ENCODE results near the gene POLR2M. TPM values are rescaled to one million over a fixed set of nuclear protein-coding genes. Genes with fewer than 3 reads are reported as not detected.

POLR2M gene
- polyA plus RNA-seq, 1 of the 3 experiments (the other 2 are of a cell fraction): 160 TPM

GRCh38 chr15:57762302-57762701, 55.8 kb downstream of the POLR2M start:
- Histone ChIP-seq H3K36me3 (replicated peaks in 1 of 2; ENCODE audit: control insufficient read depth in 1 of 2, insufficient read depth in 2 of 2, low read length in 1 of 2) (no peaks in the 10 kb centered on the region), H3K4me3 (ENCODE audit: low read depth in 2 of 2, low read length in 1 of 2) (no peak overlapping the region), H3F3A (replicated peaks; ENCODE audit: insufficient read depth) (no peaks in the 10 kb centered on the region), H3K79me2 (ENCODE audit: insufficient read depth) (no peaks in the 10 kb centered on the region), H2AFZ (ENCODE audit: low read depth) (no peak overlapping the region), H3K9me2 (no peaks in the 10 kb centered on the region), H3K27me3 (ENCODE audit: insufficient read depth) (no peaks in the 10 kb centered on the region), H3K9ac (no peak overlapping the region), H3K4me2 (no peak overlapping the region), H3K9me3 (no peaks in the 10 kb centered on the region), H3K4me1 (ENCODE audit: control insufficient read depth in 1 of 2, insufficient read depth in 2 of 2, low read depth in 1 of 2, low read length in 1 of 2) (no peaks in the 10 kb centered on the region), H4K20me1 (ENCODE audit: insufficient read depth) (no peaks in the 10 kb centered on the region), H3K27ac (ENCODE audit: low read depth in 2 of 2, low read length in 1 of 2) (no peak overlapping the region)
- DNase-seq: no peak
- ChIA-PET CTCF (interaction anchor here (0.7 to 1.6 kb wide), 5 partner anchors 11 to 309 kb away, joined by 3 to 7 read pairs (median 4); no protein-coding TSS in a partner anchor), POLR2A (no interaction called here)
- WGBS (ENCODE audit: low lambda C conversion rate): 77% methylated on average over 4 of the region's 4 CpGs
- no peak for TF ChIP-seq RCOR1 (IDR thresholded peaks at IDR 0.05; ENCODE audit: low read length)
- TF ChIP-seq SIN3A (IDR thresholded peaks at IDR 0.05; ENCODE audit: borderline replicate concordance, low read depth, low read length): no peak
- no peak for TF ChIP-seq CTCF (IDR thresholded peaks at IDR 0.05)
- no peak for TF ChIP-seq YY1 (IDR thresholded peaks at IDR 0.05; ENCODE audit: low read depth)
- no peak for TF ChIP-seq FOSL2 (IDR thresholded peaks at IDR 0.05; ENCODE audit: borderline replicate concordance, low read depth)
- TF ChIP-seq FOXM1 (IDR thresholded peaks at IDR 0.05; ENCODE audit: low read depth): no peak

DNA sequence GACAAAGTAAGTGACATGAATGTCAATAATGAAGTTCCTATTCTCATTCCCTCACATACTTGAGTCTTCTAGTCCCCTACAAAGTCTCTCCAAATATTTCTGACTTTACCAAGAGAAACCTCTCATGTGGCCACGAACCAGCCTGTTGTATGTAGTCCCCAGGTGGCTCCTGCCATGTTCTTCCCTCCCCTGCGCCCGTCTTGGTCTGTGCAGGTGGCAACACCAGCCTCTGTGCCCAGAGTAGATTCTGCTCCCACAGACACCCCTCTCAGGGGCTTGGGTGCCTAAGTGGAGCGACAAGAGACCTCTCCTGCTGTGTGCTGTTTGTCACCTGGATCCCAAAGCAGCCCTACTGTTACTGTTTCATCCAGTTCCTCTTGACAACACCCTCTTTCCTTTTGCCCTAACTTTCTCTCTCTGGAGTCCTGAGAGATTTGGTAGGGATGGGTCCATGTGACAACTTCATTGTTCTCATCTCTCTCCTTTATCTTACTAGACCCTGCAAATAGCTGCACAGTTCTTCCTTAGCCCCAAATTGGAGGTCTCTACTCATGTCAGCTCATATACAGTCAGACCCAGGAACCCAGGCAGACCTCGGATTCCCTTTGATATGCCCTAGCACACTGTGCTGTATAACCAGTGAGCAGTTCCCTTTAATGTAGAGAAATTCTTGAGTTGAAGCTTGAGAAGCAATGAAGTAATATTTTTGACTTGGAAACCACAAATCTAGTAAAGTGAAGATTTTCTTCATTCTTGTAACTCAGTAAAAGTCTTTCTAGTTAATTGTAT, 56.9 kb downstream of the POLR2M start:
- no peaks in the 10 kb centered on the region for H3K36me3 ChIP-seq (replicated peaks in 1 of 2; ENCODE audit: control insufficient read depth in 1 of 2, insufficient read depth in 2 of 2, low read length in 1 of 2)
- no peaks in the 10 kb centered on the region for H3K27me3 ChIP-seq (ENCODE audit: insufficient read depth)
- H3K27ac ChIP-seq (ENCODE audit: low read depth in 2 of 2, low read length in 1 of 2): no peak overlapping the region
- 34% methylated on average over 5 of the region's 5 CpGs for WGBS (ENCODE audit: low lambda C conversion rate)
- H3K79me2 ChIP-seq (ENCODE audit: insufficient read depth): no peaks in the 10 kb centered on the region
- ChIA-PET CTCF (interaction anchor here (1.4 to 7.8 kb wide), 3 partner anchors 12 to 308 kb away, joined by 5 to 40 read pairs (median 8); no protein-coding TSS in a partner anchor), POLR2A (no interaction called here)
- H4K20me1 ChIP-seq (ENCODE audit: insufficient read depth): no peaks in the 10 kb centered on the region
- H3K9me2 ChIP-seq: no peaks in the 10 kb centered on the region
- no peaks in the 10 kb centered on the region for H3F3A ChIP-seq (replicated peaks; ENCODE audit: insufficient read depth)
- no peak overlapping the region for H3K4me2 ChIP-seq
- no peaks in the 10 kb centered on the region for H3K9me3 ChIP-seq
- no peak overlapping the region for H2AFZ ChIP-seq (ENCODE audit: low read depth)
- H3K4me3 ChIP-seq (ENCODE audit: low read depth in 2 of 2, low read length in 1 of 2): no peak overlapping the region
- no peak for DNase-seq
- TF ChIP-seq SIN3A (IDR thresholded peaks at IDR 0.05; ENCODE audit: borderline replicate concordance, low read depth, low read length) (no peak), YY1 (IDR thresholded peaks at IDR 0.05; ENCODE audit: low read depth) (no peak), GABPA (IDR thresholded peaks at IDR 0.05; ENCODE audit: low read depth) (no peak), USF1 (IDR thresholded peaks at IDR 0.05; ENCODE audit: borderline replicate concordance, low read depth) (no peak), RFX5 (IDR thresholded peaks at IDR 0.05; ENCODE audit: low read length) (no peak), RAD21 (IDR thresholded peaks at IDR 0.05; ENCODE audit: low read length) (no peak)
- TF ChIP-seq, protein P1, sequence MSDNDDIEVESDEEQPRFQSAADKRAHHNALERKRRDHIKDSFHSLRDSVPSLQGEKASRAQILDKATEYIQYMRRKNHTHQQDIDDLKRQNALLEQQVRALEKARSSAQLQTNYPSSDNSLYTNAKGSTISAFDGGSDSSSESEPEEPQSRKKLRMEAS (IDR thresholded peaks at IDR 0.05; ENCODE audit: low read depth): no peak
- TF ChIP-seq, protein P2, sequence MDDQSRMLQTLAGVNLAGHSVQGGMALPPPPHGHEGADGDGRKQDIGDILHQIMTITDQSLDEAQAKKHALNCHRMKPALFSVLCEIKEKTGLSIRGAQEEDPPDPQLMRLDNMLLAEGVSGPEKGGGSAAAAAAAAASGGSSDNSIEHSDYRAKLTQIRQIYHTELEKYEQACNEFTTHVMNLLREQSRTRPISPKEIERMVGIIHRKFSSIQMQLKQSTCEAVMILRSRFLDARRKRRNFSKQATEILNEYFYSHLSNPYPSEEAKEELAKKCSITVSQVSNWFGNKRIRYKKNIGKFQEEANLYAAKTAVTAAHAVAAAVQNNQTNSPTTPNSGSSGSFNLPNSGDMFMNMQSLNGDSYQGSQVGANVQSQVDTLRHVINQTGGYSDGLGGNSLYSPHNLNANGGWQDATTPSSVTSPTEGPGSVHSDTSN (IDR thresholded peaks at IDR 0.05): no peak
- no peaks in the 10 kb centered on the region for H3K4me1 ChIP-seq (ENCODE audit: control insufficient read depth in 1 of 2, insufficient read depth in 2 of 2, low read depth in 1 of 2, low read length in 1 of 2)
- H3K9ac ChIP-seq: no peak overlapping the region

Other genes with a start within 250 kb of the POLR2M start
- gene MYZAP, start 114.8 kb upstream of the POLR2M start, polyA plus RNA-seq (2012; rRNA removed): 0.07 TPM in 1 of 2 replicates, not detected in the other

Data from SK-N-SH (cell line).